Chondrocyte (in vitro differentiated cells): ENCODE data around the gene UBE4B. TPM values are rescaled to one million over a fixed set of nuclear protein-coding genes. Genes with fewer than 3 reads are reported as not detected.

Experiments used
- DNase-seq: peaks from one replicate; pipeline ENCODE4 v3.0.0; 2021; ENCODE audit warnings: mixed read lengths, low spot score
- H3K27ac Mint-ChIP-seq: one replicate; pipeline ENCODE4 v1.8.0; 2021; ENCODE audit warnings: mild to moderate bottlenecking, moderate library complexity, mixed read lengths; ENCODE audit not compliant: unreplicated experiment
- H3K27me3 Mint-ChIP-seq: 2 replicates; pipeline ENCODE4 v1.8.0; 2021; ENCODE audit warnings: low read depth, mixed read lengths
- H3K36me3 Mint-ChIP-seq: 2 replicates; pipeline ENCODE4 v1.8.0; 2021; ENCODE audit warnings: low read depth, mixed read lengths
- H3K4me1 Mint-ChIP-seq: 2 replicates; pipeline ENCODE4 v1.8.0; 2021; ENCODE audit warnings: low read depth, mild to moderate bottlenecking, mixed read lengths
- H3K4me3 Mint-ChIP-seq: one replicate; pipeline ENCODE4 v1.8.0; 2021; ENCODE audit warnings: mild to moderate bottlenecking, moderate library complexity, mixed read lengths; ENCODE audit not compliant: unreplicated experiment
- H3K9me3 Mint-ChIP-seq: 2 replicates; pipeline ENCODE4 v1.8.0; 2021; ENCODE audit warnings: low read depth, mixed read lengths
- total RNA-seq: library from RNA; stranded (reverse); gene quantifications from 3 replicates; pipeline ENCODE4 v1.2.1, GENCODE V29; 2021
- TF ChIP-seq, protein P1 (sequence below): fragments of 200-600 bp; sonication (generic); IDR thresholded peaks from 2 replicates; pipeline ENCODE4 v1.5.0; 2021; ENCODE audit warnings: antibody characterized with exemption, mild to moderate bottlenecking, moderate library complexity

UBE4B gene
- total RNA-seq, 1 donor from 2014 or later, result 47.1 TPM

DNA sequence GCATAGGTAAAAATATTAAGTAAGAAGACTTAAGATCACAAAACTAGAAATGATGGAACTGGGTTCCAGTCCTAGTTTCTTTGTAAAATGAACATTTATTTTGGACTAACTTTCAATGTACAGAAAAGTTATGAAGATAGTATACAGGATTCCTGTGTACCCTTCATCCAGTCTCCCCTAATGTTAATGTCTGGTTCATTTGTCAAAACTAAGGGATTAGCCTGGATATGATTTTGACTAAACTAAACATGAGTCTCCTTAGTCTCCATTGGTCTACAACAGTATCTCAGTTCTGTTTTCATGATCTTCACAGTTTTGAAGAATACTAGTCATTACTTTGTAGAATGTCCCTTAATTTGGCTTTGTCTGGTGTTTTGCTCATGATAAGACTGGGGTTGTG is 54.5 kb downstream of the UBE4B start:
- Mint-ChIP-seq H3K4me1 (peaks cover 16% of the 10 kb centered on the region), H3K9me3 (no peaks in the 10 kb centered on the region), H3K27ac (no peak overlapping the region), H3K36me3 (peaks cover 2% of the 10 kb centered on the region), H3K4me3 (no peak overlapping the region), H3K27me3 (no peaks in the 10 kb centered on the region)
- no peak for DNase-seq
- TF ChIP-seq, protein P1, sequence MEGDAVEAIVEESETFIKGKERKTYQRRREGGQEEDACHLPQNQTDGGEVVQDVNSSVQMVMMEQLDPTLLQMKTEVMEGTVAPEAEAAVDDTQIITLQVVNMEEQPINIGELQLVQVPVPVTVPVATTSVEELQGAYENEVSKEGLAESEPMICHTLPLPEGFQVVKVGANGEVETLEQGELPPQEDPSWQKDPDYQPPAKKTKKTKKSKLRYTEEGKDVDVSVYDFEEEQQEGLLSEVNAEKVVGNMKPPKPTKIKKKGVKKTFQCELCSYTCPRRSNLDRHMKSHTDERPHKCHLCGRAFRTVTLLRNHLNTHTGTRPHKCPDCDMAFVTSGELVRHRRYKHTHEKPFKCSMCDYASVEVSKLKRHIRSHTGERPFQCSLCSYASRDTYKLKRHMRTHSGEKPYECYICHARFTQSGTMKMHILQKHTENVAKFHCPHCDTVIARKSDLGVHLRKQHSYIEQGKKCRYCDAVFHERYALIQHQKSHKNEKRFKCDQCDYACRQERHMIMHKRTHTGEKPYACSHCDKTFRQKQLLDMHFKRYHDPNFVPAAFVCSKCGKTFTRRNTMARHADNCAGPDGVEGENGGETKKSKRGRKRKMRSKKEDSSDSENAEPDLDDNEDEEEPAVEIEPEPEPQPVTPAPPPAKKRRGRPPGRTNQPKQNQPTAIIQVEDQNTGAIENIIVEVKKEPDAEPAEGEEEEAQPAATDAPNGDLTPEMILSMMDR, result no peak

DNA sequence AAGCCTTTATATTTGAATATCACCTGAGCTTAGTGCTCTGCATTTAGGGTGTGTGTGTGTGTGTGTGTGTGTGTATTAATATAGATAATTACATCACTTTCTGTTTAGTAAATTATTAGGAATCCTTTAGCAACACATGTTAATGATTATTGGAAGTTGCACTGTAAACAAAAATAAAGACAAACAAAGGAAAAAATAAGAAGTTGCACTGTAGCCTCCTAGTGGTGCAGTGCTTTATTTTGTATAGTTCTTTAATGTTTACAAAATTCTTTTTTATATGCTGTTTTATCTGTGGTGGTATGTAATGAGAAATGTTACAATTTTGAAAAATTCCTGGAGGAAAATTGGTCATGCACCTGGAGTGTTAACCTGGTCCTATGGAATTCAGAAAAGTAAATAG is 69.2 kb downstream of the UBE4B start:
- Mint-ChIP-seq H3K27ac (no peak overlapping the region), H3K4me1 (peaks cover 25% of the 10 kb centered on the region), H3K36me3 (peaks cover 21% of the 10 kb centered on the region), H3K9me3 (no peaks in the 10 kb centered on the region), H3K27me3 (no peaks in the 10 kb centered on the region), H3K4me3 (no peak overlapping the region)
- DNase-seq, result no peak
- TF ChIP-seq, protein P1, result peak; percentile 54

DNA sequence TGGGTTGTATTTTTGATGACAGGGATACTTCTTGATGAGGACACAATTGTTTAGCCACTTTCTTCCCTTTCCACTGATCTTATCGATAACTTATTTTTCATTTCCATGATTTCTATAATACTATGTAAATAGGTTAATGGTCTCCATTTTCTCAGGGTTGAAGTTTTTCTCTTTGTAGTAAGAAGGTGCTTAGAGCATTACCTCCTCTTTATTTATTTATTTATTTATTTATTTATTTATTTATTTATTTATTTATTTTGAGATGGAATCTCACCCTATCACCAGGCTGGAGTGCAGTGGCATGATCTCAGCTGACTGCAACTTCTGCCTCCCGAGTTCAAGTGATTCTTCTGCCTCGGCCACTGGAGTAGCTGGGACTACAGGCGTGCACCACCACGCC is 70.4 kb downstream of the UBE4B start:
- TF ChIP-seq, protein P1, result no peak
- no peak overlapping the region for H3K27ac Mint-ChIP-seq
- no peak for DNase-seq
- no peak overlapping the region for H3K4me3 Mint-ChIP-seq
- H3K36me3 Mint-ChIP-seq, result peaks cover 21% of the 10 kb centered on the region
- H3K9me3 Mint-ChIP-seq, result no peaks in the 10 kb centered on the region
- peaks cover 37% of the 10 kb centered on the region for H3K4me1 Mint-ChIP-seq
- no peaks in the 10 kb centered on the region for H3K27me3 Mint-ChIP-seq

DNA sequence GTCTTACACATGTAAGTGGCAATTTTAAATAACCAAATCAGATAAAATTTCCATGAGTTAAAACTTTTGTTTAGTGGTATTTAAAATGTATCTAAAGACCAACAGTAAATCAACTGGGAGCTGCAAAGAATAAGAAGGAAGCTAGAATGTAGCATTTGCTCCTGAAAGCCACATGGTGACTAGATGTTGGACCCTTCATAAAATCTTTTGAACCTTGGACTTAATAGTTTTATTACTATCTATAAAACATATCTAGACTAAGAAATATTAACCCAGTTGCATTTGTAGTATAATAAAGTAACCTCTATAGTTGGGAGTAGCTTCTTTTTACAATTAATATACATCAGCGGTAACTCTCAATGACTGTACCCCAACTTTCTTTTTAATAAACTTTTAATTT is 72.1 kb downstream of the UBE4B start:
- H3K27ac Mint-ChIP-seq, result no peak overlapping the region
- peaks cover 21% of the 10 kb centered on the region for H3K36me3 Mint-ChIP-seq
- no peaks in the 10 kb centered on the region for H3K9me3 Mint-ChIP-seq
- no peaks in the 10 kb centered on the region for H3K27me3 Mint-ChIP-seq
- DNase-seq, result no peak
- TF ChIP-seq, protein P1, result no peak
- no peak overlapping the region for H3K4me3 Mint-ChIP-seq
- H3K4me1 Mint-ChIP-seq, result peaks cover 41% of the 10 kb centered on the region

DNA sequence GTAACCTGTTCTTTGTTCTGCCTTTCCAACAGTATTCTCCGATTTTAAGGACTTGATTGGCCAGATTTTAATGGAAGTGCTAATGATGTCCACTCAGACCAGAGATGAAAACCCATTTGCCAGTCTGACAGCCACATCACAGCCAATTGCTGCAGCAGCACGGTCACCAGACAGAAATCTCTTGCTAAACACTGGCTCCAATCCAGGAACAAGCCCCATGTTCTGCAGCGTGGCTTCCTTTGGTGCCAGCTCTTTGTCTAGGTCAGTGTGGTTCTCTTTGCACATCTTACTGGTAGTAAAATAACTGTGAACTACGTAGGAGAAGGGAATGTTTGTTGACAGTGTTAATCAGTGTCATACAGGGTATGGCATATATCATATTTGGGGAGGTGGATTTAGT is 72.7 kb downstream of the UBE4B start:
- DNase-seq, result peak; percentile 12
- Mint-ChIP-seq H3K4me1 (peaks cover 45% of the 10 kb centered on the region), H3K27ac (no peak overlapping the region), H3K9me3 (no peaks in the 10 kb centered on the region), H3K36me3 (peaks cover 21% of the 10 kb centered on the region), H3K27me3 (no peaks in the 10 kb centered on the region), H3K4me3 (no peak overlapping the region)
- TF ChIP-seq, protein P1, result no peak
